NCI-H2171 (cell line): ENCODE data around the gene CCDC158.
"Not testable (repeated sequence)": the region's sequence is repeated elsewhere in the genome, so short reads cannot be mapped to it uniquely, and the experiment has no call there.

ENCODE experiments used
- DNase-seq: peaks from one replicate; lab custom pipeline; 2025; lab: John Stamatoyannopoulos, UW

Gene CCDC158

DNA sequence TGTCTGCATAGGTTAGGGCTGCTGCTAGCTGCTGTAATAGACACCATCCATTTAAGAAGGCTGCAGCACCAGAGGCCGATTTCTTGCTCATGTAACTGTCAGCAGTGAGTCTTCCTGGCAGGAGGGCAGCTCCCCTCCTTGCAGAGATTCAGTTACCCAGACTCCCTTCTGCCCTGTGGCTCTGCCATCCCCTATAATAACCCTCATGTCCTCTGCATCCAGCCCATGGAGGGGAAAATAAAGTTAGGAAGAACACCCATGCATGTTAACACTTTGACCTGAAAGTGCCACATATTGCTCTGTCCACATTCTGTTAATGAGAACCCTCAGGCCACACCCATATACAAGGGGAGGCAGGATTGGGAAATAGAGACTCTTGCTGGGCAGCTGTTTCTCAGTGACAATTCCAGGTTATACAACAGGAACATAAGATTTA is 109.0 kb downstream of the CCDC158 start:
- DNase-seq: no peak

DNA sequence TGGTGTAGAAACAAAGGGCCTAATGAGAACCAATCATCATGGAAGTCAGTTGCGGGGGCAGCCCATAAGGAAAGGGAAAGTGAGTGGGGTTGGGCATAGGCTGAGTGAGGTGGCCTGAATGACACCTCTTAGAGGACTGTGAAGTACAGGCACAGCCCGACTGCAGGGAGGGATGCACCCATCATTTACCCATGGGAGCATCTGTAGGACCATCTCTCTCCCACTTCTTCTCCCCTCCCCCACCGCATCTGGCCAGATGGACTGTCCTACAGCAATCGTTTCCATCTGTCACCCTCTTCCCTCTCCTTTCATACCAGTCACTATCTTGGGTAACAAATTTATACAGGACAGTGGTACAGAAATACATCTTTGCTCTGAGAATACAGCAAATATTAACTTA is 110.3 kb downstream of the CCDC158 start:
- no peak for DNase-seq

DNA sequence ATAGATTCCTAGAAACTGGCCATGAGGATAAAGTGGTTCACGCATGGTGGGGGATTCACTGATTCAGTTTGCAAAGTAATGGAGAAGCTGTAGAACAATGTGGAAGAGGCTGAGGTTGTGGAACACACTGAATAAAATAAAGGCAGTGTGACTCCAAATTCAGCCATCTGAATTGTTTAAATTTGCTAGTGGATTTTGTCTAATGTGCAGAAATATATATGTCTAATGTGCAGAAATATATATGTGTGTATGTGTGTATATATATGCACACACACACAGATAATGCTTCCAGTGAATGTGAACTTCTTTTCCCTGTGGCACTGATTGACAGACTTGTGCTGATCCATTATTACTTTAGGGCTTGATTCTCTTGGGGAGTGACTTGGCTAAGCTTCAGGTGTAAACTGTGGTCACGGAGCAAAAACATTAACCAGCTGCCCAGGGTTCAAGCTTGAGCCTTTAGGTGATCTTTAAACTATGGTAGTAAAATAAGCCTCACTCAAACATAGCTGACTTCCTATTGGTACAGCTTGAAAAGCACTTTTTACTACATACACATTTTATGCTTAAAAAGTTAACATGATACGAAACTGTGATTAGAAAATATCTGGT is 110.9 kb downstream of the CCDC158 start:
- no peak for DNase-seq

DNA sequence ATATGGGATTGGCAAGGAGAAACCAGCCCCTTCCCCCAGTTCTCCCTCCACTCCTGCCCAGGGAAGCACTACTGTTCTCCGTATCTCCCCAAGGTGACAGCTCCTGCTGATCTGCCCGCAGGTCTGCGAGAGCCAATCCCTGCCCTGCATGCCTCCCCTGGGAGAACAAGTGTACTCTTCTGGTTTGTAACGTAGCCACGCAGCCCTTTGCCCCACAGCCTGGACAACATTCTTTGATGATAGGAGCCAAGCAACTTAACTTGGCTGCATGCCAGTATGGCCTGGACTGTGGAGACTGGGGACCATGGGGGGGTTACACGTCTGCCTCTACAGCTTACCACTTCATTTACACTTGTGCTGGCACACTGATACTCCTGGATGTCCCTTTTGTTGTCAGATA is 112.4 kb downstream of the CCDC158 start:
- no peak for DNase-seq

DNA sequence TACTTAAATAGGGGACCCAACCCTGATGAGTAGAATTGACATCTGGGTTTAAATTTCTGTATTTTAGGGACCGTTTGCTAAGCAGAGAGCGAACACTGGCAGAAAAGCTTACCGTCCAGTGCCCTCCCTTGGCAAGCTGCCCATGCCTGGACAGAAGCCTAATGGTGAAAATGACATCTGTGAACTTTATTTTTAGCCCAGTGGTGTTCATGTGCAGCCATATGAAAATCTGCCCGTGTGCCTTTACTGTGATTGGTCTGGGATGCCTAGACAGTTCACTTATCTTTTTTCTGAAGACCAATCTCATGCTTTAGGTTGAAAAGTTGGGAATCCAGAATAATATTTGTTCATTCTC is 113.3 kb downstream of the CCDC158 start:
- DNase-seq: no peak

DNA sequence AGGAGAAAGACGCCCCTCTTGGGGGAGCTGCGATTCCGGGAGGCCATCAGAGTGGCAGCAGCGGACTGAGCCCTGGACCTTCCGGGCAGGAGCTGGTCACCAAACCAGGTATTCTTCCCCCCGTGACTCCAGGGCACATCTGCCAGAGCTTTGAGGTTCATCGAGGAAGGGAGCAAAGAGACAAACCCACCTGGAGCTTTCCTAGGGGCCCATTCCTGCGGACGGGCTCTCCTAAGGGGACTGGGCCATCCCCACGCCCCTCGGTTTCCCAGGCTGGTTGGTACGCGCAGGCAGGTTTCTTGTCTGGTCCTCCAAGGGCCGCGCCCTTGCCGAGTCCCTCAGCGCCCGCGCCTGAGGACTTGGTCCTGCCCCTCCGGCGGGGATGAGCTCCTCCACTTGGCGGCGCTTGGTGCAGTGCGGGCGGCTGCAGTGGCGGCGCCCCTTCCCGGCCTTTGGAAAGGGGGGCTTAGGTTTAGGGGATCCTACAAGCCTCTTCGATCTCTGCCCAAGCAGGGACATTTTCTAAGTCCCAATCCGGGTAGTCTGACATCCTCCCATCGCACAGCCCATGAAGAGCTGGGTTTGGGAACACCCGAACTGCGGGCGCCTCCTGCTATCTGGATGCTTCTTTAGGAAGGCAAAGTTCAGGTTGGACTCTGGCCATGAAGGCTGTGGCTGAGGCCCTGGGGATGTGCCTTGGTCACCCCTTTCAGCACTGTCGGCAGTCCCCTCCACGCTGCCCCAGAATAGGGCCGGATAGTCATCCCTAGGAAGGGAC is 113.9 kb downstream of the CCDC158 start:
- no peak for DNase-seq

DNA sequence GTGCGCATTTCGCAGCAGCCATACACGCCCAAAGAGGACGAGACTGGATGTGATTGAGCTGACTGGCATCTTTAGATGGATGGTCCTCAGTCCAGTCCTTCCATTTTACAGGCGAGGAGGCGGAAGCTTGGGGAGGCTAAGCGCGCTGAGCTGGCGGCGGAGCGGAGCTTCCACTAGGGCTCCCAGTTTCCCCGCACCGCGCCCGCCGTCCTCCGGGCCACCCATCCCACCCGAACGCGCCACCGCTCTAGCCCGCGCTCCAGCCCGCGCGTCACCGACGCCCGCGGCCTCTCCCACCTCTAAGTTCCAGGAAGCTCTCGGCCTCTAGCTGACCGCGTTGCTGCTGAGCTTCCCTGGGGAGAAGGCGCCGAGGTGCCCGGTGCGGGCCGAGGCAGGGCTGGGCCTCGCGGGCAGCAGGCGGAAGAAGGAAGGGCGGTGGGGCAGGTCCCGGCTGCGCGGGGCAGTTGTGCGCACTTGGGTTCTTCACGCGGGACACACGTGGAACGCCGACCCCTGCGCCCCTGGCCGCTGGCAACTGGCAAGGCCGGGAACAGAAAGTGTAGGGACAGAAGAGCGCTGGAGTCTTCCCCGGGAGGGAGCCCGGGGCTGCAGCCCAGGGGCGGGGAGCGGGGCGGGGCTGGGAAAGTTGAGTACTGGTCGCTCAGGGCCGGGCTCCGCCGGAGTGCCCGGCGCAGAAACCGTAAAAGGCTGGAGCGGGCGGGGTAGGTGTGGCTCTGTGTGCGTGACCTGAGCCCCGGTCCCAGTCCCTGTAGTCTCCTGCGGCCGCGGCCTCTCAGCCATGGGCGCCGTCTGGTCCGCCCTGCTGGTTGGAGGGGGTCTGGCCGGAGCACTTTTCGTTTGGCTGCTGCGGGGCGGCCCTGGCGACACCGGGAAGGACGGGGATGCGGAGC is 114.7 kb downstream of the CCDC158 start, which contains the start of gene STBD1:
Gene STBD1, plus strand, starts transcription at position 763 of the 911 bp plus-strand sequence. Its CDS starts 37 bp downstream, at position 800.
- DNase-seq: no peak

DNA sequence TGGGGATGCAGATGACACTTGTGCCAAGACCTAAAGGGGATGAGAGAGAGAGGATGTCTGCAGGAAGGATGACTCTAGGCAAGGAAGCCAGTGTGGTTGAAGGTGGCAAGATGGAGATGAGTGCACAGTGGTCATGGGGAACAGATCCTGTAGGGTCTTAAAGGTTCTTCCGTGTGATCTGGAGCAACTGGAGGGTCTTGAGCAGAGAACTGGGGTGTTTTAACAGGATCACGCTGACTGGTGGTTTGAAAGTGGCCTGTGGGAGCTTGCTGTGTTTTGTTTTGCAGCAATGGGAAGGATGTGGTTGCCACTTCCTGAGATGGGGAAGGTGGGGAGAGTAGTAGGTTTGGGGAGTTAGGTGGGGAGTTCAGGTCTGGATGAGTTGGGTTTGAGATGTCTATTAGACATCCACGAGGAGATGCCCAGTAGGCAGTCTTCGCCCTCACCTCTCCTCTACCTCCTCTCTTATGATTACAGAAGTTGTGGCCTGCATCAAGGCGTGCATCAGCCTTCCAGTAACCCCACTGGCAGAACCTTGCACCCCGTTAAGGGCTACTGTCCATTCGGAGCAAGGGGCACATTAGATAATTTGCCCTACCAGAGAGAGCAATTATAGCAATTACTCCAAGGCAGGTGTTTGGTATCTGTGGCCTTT is 115.8 kb downstream of the CCDC158 start:
- DNase-seq: no peak

DNA sequence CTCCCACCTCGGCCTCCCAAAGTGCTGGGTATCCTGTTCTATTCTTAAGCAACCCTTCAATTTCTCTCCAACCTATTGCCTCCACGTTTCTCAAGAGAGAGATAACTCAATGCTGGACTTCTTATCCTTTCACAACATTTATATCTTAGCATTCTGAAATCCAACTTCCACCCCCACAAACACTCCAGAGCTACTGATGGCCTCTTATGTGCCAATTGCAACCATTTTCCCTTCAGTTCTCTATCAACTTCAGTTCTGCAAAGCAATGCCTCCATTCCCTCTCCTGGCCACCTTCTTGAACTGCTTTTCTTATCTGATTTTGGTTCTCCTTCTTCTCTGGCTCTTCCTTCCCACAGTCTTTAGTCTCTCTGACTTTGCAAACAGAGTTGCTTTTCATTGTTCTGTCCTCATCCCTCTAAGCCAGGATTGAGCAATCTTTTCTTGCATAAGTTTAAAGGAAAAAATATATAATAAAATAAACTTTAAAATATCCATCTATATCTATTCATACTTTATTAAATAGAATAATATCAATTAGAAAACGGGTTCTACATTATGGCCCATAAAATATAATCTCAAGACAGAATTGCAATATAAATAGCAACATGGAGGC is 118.0 kb downstream of the CCDC158 start:
- no peak for DNase-seq

DNA sequence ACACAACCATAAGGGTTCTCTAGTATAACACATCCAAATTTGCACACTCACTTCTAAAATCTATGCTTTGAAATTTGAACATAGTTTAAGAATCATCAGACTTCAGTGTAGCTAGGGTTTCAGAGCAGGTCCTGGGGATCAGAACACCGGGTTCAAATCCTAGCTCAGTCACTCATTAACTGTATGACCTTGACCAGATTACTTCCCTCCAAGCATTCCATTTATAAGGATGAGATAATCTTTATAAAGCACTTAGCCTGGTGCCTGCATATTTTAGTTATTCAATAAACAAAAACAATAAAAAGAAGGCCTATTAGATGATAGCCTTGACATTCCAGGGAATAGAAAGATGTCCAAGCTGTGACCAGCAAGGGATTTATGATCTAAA is 119.2 kb downstream of the CCDC158 start:
- DNase-seq: no peak

DNA sequence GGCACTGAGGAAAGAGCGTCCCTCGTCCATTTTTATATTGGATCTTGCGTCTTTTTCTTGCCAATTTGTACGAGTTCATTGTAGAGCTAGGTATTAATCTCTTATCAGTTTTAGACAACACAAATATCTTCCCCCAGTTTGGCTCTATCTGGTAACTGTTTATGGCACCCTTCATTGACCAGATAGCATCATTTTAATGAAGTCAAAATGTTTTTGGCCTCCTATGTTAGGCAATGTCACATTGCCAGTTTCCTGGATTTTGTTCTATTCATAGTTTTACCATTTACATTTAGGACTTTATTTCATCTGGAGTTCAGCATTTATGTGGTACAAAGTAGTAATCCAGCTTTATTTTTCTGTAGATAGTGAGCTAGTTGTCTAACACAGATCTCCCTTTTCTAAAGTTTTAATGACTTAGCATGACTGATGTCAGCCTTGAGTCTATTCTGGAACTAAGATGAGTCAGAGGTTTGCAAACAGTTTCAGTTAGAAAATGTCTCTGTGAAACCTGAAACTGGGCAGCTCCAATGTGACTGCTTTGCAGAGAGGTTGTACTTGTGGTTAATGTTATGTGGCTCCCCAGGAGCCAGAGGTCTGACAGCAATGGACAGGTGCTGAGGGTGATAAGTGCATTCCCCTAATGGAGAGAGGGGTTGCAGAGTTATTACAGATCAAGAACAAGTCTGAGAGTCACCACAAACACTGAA is 119.7 kb downstream of the CCDC158 start:
- DNase-seq: no peak

DNA sequence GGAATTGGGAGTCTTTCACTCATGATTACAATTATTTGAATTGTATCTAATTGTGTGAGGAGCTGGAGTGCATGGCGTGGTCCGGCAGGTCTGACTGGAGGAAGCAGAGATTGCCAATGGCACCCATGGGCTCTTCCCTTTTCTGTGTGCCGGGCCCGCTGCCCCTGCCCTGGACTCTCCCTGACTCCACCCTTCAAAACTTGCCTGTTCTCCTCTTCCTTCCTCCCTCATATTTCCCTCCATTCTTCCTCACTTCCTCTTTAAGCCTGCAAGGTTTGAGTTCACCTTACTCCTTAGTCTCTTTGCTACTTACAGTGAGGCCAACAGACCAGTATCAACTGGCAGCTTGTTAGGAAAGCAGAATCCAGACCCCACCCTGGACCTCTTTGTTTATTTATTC is 120.9 kb downstream of the CCDC158 start:
- no peak for DNase-seq

DNA sequence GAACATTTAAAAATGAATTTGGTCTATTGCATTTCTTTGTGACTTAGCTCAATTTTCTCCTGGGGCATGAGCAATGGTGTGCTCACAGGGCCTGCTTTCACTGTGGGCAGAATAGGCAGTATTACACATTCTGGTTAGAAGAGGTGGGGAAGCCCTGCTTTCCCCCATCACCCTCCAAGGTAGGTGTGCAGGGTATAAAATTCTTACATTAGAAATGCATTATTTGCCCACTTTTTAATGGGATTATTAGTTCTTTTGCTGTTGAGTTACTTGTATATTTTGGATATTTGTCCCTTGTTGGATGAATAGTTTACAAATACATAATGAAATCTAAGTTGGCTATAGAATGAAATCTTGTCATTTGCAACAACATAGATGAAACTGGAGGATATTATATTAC is 122.7 kb downstream of the CCDC158 start:
- DNase-seq: no peak

DNA sequence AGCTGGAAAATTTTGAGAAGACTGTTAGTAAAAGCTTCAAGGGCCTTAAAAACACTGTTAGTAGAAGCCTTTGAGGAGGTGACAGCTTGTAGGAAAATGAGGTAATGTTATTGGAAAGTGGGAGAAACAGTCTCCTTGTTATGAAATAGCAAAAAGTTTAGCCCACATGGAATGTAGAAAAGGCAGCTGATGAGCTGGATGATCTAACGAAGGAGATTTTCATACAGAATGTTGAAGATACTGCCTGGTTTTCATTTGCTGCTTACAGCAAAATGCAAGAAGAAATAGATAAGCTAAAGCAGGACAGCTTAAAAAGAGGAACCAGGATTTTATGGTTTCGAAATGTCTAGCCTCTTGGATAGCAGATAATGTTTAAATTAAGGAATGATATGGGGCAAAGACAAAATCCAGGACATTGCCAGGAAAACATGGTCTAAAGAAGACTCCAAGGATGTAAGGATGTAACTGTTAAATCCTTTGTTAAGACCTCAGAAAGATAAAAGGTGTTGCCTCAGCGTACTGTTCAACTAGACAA is 124.6 kb downstream of the CCDC158 start:
- no peak for DNase-seq

DNA sequence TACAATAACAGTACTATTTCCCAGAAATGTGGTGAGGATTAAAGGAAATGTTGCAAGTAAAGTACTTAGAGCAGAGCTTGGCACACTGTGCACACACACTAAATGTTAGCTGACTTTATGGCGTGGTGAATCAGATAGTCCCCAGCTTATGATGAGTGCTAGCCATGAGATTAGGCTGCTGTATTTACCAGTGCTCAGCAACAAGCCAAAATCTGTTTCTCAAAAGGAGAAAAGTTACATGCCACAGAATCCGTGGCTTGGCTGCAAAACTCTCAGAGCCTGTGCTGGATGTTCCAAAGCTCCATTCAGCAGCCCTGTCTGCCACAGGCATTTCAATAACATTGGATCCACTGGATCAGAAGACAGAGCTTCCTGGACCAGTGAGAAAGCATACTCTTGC is 127.2 kb downstream of the CCDC158 start:
- DNase-seq: no peak

DNA sequence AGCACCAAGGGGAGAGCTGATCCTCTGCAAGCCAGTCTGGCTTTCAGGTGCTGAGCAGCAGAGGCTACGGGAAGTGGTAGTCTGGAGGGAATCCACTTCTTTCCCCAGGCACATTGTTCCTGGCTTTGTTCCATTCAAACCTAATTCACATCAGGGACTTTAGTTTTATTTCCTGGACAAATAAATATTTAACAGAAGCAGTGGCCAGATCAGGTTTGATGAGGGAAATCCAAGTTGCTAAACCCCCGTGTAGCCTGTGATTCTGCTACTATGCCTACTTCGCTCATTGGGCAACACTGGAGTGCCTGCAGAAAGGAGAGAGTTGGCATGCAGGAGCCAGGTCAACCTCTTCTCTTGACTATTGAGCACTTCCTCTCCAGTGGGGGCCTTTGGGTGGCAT is 128.2 kb downstream of the CCDC158 start:
- no peak for DNase-seq

DNA sequence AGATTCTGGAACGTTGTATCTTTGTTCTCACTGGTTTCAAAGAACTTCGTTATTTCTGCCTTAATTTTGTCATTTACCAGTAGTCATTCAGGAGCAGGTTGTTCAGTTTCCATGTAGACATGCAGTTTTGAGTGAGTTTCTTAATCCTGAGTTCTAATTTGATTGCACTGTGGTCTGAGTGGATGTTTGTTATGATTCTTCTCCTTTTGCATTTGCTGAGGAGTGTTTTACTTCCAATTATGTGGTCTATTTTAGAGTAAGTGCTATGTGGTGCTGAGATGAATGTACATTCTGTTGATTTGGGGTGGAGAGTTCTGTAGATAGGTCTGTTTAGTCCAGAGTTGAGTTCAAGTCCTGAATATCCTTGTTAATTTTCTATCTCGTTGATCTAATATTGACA is 133.1 kb downstream of the CCDC158 start:
- DNase-seq: not testable (repeated sequence)

DNA sequence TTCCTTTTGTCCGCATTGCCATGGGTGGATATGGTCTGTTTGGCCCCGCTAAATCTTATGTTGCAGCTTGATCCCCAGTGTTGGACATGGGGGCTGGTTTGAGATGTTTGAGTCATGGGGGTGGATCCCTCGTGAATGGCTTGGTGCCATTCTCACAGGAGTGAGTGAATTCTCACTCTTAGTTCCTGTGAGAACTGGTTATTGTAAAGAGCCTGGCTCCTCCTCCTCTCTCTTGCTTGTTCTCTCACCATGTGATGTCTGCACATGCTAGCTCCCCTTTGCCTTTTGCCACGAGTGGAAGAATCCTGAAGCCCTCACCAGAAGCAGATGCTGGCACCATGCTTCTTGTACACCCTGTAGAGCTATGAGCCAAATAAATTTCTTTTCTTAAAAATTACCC is 137.0 kb downstream of the CCDC158 start:
- no peak for DNase-seq

DNA sequence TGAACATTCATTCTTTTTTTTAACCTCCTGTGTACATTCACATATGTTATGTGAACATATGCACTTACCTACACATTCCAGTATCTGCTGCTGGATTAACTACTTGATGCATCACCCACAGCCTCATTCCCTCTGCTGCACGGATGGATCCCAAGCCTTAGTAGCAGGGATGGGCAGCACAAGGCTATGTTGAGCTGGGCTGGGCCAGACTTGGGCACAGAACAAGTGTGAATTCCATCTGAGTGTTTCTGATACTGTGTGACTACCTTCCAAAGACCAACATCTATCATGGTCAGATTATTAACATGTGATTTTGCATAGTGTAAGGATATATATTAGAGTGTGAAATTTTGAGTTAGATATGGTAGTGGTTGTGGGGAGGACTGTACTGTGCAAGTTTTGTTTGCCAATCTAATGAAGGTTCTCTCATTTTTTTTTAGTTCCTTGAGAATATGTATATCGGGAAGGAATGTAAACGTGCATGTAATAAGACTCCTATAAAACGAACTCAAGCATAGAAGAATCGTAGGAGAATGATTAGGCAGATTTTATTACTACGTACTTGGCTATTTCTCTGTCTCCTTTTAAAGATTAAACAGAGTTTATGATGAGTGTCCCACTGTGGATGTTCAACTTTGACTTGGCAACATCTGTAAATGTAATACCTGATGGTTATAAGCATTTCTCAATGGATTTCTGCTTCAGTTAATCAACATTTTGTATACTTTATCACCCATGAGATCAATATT is 137.8 kb downstream of the CCDC158 start:
- DNase-seq: no peak

DNA sequence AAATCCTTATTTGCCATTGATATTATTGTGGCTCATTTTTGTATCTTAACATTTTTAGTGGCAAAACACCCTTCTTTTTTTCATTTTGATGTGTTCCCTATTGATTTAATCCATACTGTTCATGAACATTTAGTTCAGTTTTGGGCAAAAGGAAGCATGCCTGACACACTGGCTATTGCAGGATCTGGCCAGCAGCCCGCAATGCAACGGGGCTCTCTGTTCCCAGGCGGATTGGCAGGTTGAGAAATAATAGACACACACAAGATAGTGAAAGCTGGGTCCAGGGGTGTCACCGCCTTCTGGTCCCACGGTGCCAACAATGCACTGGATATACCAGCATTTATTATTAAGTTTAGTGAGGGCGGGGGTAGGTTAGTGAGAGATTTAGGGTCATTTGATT is 139.3 kb downstream of the CCDC158 start:
- not testable (repeated sequence) for DNase-seq
